ENCODE measurements around the gene LRP6.

LRP6 gene

DNA sequence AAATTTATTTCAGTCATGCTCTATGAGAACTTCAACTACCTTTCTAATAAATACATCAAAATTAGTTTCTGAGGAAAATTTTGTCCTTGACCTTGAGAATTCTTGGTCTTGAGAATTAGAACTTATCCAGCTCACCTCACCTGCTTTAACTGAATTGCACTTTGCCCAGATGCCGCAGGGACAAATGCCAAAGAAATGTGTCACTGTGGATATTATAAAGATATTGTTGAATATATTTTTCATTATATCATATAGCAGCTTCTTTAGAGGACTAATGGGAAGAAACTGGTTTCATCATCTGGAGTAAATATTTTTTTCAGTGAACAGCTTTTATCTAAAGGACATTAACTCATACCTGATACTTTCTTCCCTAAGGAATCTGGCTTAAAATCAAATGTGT is 54.1 kb downstream of the LRP6 start:
- peaks cover 10% of the 10 kb centered on the region for H3K4me1 ChIP-seq (ENCODE audit: insufficient read depth, low read length, poor library complexity, severe bottlenecking)
- H3K4me2 ChIP-seq (ENCODE audit: low read depth, low read length, poor library complexity, severe bottlenecking): no peak overlapping the region
- no peaks in the 10 kb centered on the region for H3K79me2 ChIP-seq (ENCODE audit: insufficient read depth, low read length)
- H3K9me3 ChIP-seq (ENCODE audit: insufficient read depth, low read depth, low read length): no peaks in the 10 kb centered on the region
- no peaks in the 10 kb centered on the region for H3F3A ChIP-seq (ENCODE audit: low read depth)
- no peak overlapping the region for H3K9ac ChIP-seq (ENCODE audit: low read depth, low read length, poor library complexity, severe bottlenecking)
- H3K4me3 ChIP-seq (ENCODE audit: low read length, poor library complexity, severe bottlenecking): no peak overlapping the region
- TF ChIP-seq EZH2phosphoT487 (IDR thresholded peaks at IDR 0.05; ENCODE audit: borderline replicate concordance): no peak
- TF ChIP-seq, protein P1, sequence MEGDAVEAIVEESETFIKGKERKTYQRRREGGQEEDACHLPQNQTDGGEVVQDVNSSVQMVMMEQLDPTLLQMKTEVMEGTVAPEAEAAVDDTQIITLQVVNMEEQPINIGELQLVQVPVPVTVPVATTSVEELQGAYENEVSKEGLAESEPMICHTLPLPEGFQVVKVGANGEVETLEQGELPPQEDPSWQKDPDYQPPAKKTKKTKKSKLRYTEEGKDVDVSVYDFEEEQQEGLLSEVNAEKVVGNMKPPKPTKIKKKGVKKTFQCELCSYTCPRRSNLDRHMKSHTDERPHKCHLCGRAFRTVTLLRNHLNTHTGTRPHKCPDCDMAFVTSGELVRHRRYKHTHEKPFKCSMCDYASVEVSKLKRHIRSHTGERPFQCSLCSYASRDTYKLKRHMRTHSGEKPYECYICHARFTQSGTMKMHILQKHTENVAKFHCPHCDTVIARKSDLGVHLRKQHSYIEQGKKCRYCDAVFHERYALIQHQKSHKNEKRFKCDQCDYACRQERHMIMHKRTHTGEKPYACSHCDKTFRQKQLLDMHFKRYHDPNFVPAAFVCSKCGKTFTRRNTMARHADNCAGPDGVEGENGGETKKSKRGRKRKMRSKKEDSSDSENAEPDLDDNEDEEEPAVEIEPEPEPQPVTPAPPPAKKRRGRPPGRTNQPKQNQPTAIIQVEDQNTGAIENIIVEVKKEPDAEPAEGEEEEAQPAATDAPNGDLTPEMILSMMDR (conservative IDR thresholded peaks at IDR 0.05; ENCODE audit: low read length): no peak
- no peaks in the 10 kb centered on the region for H3K27me3 ChIP-seq (ENCODE audit: insufficient read depth, low read length, poor library complexity, severe bottlenecking)
- no peak overlapping the region for H2AFZ ChIP-seq (ENCODE audit: low read length)
- no peaks in the 10 kb centered on the region for H3K36me3 ChIP-seq (ENCODE audit: insufficient read depth, low read length)
- no peaks in the 10 kb centered on the region for H4K20me1 ChIP-seq (ENCODE audit: insufficient read depth, low read length, poor library complexity, severe bottlenecking)
- H3K9me2 ChIP-seq (replicated peaks; ENCODE audit: low read depth, low read length): no peaks in the 10 kb centered on the region

DNA sequence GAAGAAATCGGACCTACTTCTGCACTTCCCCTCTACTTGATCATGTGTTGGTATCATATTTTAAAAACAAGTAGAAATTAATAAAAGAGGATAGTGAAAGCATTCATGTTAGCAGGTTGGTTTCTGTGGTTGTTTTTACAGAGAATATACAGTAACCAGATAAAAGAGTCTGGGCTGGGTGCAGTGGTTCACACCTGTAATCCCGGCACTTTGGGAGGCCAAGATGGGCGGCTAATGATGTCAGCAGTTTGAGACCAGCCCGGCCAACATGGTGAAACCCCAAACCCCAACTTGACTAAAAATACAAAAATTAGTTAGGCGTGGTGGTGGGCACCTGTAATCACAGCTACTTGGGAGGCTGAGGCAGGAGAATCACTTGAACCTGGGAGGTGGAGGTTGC is 55.9 kb downstream of the LRP6 start:
- H3K79me2 ChIP-seq (ENCODE audit: insufficient read depth, low read length): no peaks in the 10 kb centered on the region
- H2AFZ ChIP-seq (ENCODE audit: low read length): no peak overlapping the region
- H4K20me1 ChIP-seq (ENCODE audit: insufficient read depth, low read length, poor library complexity, severe bottlenecking): no peaks in the 10 kb centered on the region

DNA sequence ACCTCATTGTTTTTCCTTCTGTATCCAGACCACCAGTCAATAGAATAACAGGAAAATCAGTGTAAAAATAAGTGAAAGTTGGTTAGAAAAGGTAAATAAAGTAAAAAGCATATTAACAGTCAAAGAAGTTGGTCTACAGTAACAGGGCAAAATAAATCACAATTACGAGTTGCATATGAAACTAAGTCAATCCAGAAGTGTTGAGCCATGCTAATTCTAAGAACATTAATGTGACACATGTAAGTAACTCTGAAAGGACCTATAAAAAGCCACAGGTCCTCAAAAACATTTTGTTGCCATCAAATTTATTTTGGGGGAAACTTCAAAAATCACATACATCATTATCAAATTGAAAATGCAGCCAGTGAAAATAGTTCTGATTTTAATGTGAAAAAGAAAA is 56.4 kb downstream of the LRP6 start:
- no peaks in the 10 kb centered on the region for H3F3A ChIP-seq (ENCODE audit: low read depth)
- no peak overlapping the region for H3K4me2 ChIP-seq (ENCODE audit: low read depth, low read length, poor library complexity, severe bottlenecking)
- TF ChIP-seq, protein P1 (conservative IDR thresholded peaks at IDR 0.05; ENCODE audit: low read length): no peak
- no peak for TF ChIP-seq EZH2phosphoT487 (IDR thresholded peaks at IDR 0.05; ENCODE audit: borderline replicate concordance)
- no peaks in the 10 kb centered on the region for H4K20me1 ChIP-seq (ENCODE audit: insufficient read depth, low read length, poor library complexity, severe bottlenecking)
- H3K9me2 ChIP-seq (replicated peaks; ENCODE audit: low read depth, low read length): no peaks in the 10 kb centered on the region
- H3K4me3 ChIP-seq (ENCODE audit: low read length, poor library complexity, severe bottlenecking): no peak overlapping the region
- H3K36me3 ChIP-seq (ENCODE audit: insufficient read depth, low read length): no peaks in the 10 kb centered on the region
- H3K27me3 ChIP-seq (ENCODE audit: insufficient read depth, low read length, poor library complexity, severe bottlenecking): no peaks in the 10 kb centered on the region
- H3K9me3 ChIP-seq (ENCODE audit: insufficient read depth, low read depth, low read length): no peaks in the 10 kb centered on the region
- H2AFZ ChIP-seq (ENCODE audit: low read length): no peak overlapping the region
- peaks cover 10% of the 10 kb centered on the region for H3K4me1 ChIP-seq (ENCODE audit: insufficient read depth, low read length, poor library complexity, severe bottlenecking)
- no peaks in the 10 kb centered on the region for H3K79me2 ChIP-seq (ENCODE audit: insufficient read depth, low read length)
- no peak overlapping the region for H3K9ac ChIP-seq (ENCODE audit: low read depth, low read length, poor library complexity, severe bottlenecking)

More for the DNA sequence above, 55.9 kb downstream of the LRP6 start:
- Histone ChIP-seq H3K4me1 (ENCODE audit: insufficient read depth, low read length, poor library complexity, severe bottlenecking) (peaks cover 10% of the 10 kb centered on the region), H3K9me3 (ENCODE audit: insufficient read depth, low read depth, low read length) (no peaks in the 10 kb centered on the region), H3F3A (ENCODE audit: low read depth) (no peaks in the 10 kb centered on the region), H3K9ac (ENCODE audit: low read depth, low read length, poor library complexity, severe bottlenecking) (no peak overlapping the region), H3K36me3 (ENCODE audit: insufficient read depth, low read length) (no peaks in the 10 kb centered on the region), H3K4me2 (ENCODE audit: low read depth, low read length, poor library complexity, severe bottlenecking) (no peak overlapping the region), H3K27me3 (ENCODE audit: insufficient read depth, low read length, poor library complexity, severe bottlenecking) (no peaks in the 10 kb centered on the region), H3K9me2 (replicated peaks; ENCODE audit: low read depth, low read length) (no peaks in the 10 kb centered on the region), H3K4me3 (ENCODE audit: low read length, poor library complexity, severe bottlenecking) (no peak overlapping the region)
- TF ChIP-seq EZH2phosphoT487 (IDR thresholded peaks at IDR 0.05; ENCODE audit: borderline replicate concordance): no peak
- TF ChIP-seq, protein P1 (conservative IDR thresholded peaks at IDR 0.05; ENCODE audit: low read length): no peak

Measured in Loucy (cell line).